Osteocyte (in vitro differentiated cells): ENCODE measurements around the gene ICA1. TPM values are rescaled to one million over a fixed set of nuclear protein-coding genes. Genes with fewer than 3 reads are reported as not detected.

Experiments
- DNase-seq: peaks from one replicate; pipeline ENCODE4 v3.0.0; 2021; ENCODE audit warnings: mixed read lengths; ENCODE audit not compliant: unreplicated experiment; ENCODE audit errors: extremely low spot score
- H3K27ac Mint-ChIP-seq: one replicate; pipeline ENCODE4 v1.8.0; 2021; ENCODE audit warnings: mild to moderate bottlenecking, mixed read lengths; ENCODE audit not compliant: unreplicated experiment
- H3K27me3 Mint-ChIP-seq: one replicate; pipeline ENCODE4 v1.8.0; 2021; ENCODE audit warnings: mixed read lengths; ENCODE audit not compliant: unreplicated experiment
- H3K36me3 Mint-ChIP-seq: one replicate; pipeline ENCODE4 v1.8.0; 2021; ENCODE audit warnings: mixed read lengths; ENCODE audit not compliant: unreplicated experiment
- H3K4me1 Mint-ChIP-seq: one replicate; pipeline ENCODE4 v1.8.0; 2021; ENCODE audit warnings: mixed read lengths; ENCODE audit not compliant: unreplicated experiment
- H3K4me3 Mint-ChIP-seq: one replicate; pipeline ENCODE4 v1.8.0; 2021; ENCODE audit warnings: mild to moderate bottlenecking, moderate library complexity, mixed read lengths; ENCODE audit not compliant: unreplicated experiment
- H3K9me3 Mint-ChIP-seq: one replicate; pipeline ENCODE4 v1.8.0; 2021; ENCODE audit warnings: mixed read lengths; ENCODE audit not compliant: unreplicated experiment
- total RNA-seq: library from RNA; stranded (reverse); gene quantifications from 2 replicates; pipeline ENCODE4 v1.2.1, GENCODE V29; 2021
- TF ChIP-seq, protein P1 (sequence below): fragments of 200-600 bp; sonication (generic); IDR thresholded peaks from 2 replicates; pipeline ENCODE4 v1.5.0; 2021; ENCODE audit warnings: antibody characterized with exemption, mild to moderate bottlenecking, moderate library complexity

ICA1 gene
- total RNA-seq, 1 donor from 2014 or later = 2.2 TPM

GRCh38 chr7:8086239-8086638 lies 175.7 kb downstream of the ICA1 start:
- no peaks in the 10 kb centered on the region for H3K9me3 Mint-ChIP-seq
- H3K4me3 Mint-ChIP-seq = no peak overlapping the region
- H3K27me3 Mint-ChIP-seq = no peaks in the 10 kb centered on the region
- no peak for DNase-seq
- H3K36me3 Mint-ChIP-seq = peaks cover 20% of the 10 kb centered on the region
- TF ChIP-seq, protein P1, sequence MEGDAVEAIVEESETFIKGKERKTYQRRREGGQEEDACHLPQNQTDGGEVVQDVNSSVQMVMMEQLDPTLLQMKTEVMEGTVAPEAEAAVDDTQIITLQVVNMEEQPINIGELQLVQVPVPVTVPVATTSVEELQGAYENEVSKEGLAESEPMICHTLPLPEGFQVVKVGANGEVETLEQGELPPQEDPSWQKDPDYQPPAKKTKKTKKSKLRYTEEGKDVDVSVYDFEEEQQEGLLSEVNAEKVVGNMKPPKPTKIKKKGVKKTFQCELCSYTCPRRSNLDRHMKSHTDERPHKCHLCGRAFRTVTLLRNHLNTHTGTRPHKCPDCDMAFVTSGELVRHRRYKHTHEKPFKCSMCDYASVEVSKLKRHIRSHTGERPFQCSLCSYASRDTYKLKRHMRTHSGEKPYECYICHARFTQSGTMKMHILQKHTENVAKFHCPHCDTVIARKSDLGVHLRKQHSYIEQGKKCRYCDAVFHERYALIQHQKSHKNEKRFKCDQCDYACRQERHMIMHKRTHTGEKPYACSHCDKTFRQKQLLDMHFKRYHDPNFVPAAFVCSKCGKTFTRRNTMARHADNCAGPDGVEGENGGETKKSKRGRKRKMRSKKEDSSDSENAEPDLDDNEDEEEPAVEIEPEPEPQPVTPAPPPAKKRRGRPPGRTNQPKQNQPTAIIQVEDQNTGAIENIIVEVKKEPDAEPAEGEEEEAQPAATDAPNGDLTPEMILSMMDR = no peak
- no peak overlapping the region for H3K27ac Mint-ChIP-seq
- no peaks in the 10 kb centered on the region for H3K4me1 Mint-ChIP-seq

DNA sequence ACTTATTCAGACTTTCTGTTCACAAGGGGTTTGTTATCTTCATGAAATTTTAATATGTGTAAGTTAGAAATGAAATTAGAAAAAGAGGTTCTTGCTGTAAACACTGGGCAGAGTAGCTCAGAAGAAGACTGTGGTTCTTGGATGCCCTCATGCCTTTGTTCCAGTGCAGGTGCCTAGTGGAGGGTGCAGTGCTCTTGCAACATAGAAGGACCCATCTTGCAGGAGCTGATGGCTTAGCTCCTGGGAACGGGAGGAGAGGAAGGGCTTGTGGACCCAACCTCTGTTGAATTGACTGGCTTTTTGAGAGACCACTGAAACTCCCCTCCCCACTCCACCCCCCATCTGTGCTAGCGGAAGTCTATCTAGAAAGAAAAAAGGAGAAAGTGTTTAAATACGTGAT lies 176.5 kb downstream of the ICA1 start:
- H3K4me1 Mint-ChIP-seq = no peaks in the 10 kb centered on the region
- TF ChIP-seq, protein P1 = no peak
- no peak for DNase-seq
- no peaks in the 10 kb centered on the region for H3K27me3 Mint-ChIP-seq
- no peaks in the 10 kb centered on the region for H3K9me3 Mint-ChIP-seq
- no peak overlapping the region for H3K4me3 Mint-ChIP-seq
- H3K27ac Mint-ChIP-seq = no peak overlapping the region
- peaks cover 19% of the 10 kb centered on the region for H3K36me3 Mint-ChIP-seq

GRCh38 chr7:8084836-8085235 lies 177.1 kb downstream of the ICA1 start:
- Mint-ChIP-seq H3K9me3 (no peaks in the 10 kb centered on the region), H3K36me3 (peaks cover 19% of the 10 kb centered on the region), H3K27ac (no peak overlapping the region), H3K4me3 (no peak overlapping the region), H3K27me3 (no peaks in the 10 kb centered on the region), H3K4me1 (no peaks in the 10 kb centered on the region)
- TF ChIP-seq, protein P1 = no peak
- no peak for DNase-seq

- Mint-ChIP-seq H3K27ac (no peak overlapping the region), H3K36me3 (peaks cover 19% of the 10 kb centered on the region), H3K9me3 (no peaks in the 10 kb centered on the region), H3K4me1 (no peaks in the 10 kb centered on the region), H3K27me3 (no peaks in the 10 kb centered on the region), H3K4me3 (no peak overlapping the region)
- TF ChIP-seq, protein P1 = no peak
- no peak for DNase-seq
These were observed 179.2 kb downstream of the ICA1 start for GRCh38 chr7:8082762-8083161.

- Mint-ChIP-seq H3K27me3 (no peaks in the 10 kb centered on the region), H3K4me1 (no peaks in the 10 kb centered on the region), H3K27ac (no peak overlapping the region), H3K9me3 (no peaks in the 10 kb centered on the region), H3K4me3 (no peak overlapping the region), H3K36me3 (peaks cover 3% of the 10 kb centered on the region)
- no peak for DNase-seq
- TF ChIP-seq, protein P1 = no peak
These were observed 183.5 kb downstream of the ICA1 start for GRCh38 chr7:8078418-8078817.
